Central memory CD8-positive, alpha-beta T cell (primary cell): Measurements from ENCODE around the gene FBXL20.
A peak's percentile ranks its signal among the peaks of the same experiment; 100 is the strongest.
"Not testable (repeated sequence)": the region's sequence is repeated elsewhere in the genome, so short reads cannot be mapped to it uniquely, and the experiment has no call there.

ENCODE experiments used
- ATAC-seq: fragments of 150-1000 bp; cut with Tn5 transposase; replicated peaks from 2 replicates; pipeline ENCODE4 v1.10.0; 2022; ENCODE audit warnings: mild to moderate bottlenecking, moderate FRiP score, moderate number of reproducible peaks; ENCODE audit not compliant: poor library complexity, severe bottlenecking; ENCODE audit errors: extremely low read depth
- DNase-seq, 2 donors: peaks; one replicate each; pipeline ENCODE4 v3.0.0; 2021; ENCODE audit warnings: low spot score in 2 of 2
- H3K27ac Mint-ChIP-seq: one replicate; pipeline ENCODE4 v1.8.0; 2022; ENCODE audit warnings: low read depth, mild to moderate bottlenecking, moderate library complexity, mixed read lengths
- H3K27me3 Mint-ChIP-seq: one replicate; pipeline ENCODE4 v1.8.0; 2022; ENCODE audit warnings: mixed read lengths
- H3K36me3 Mint-ChIP-seq: one replicate; pipeline ENCODE4 v1.8.0; 2022; ENCODE audit warnings: mild to moderate bottlenecking, moderate library complexity, mixed read lengths; ENCODE audit not compliant: insufficient read depth
- H3K4me1 Mint-ChIP-seq: one replicate; pipeline ENCODE4 v1.8.0; 2022; ENCODE audit warnings: mixed read lengths
- H3K4me3 Mint-ChIP-seq: one replicate; pipeline ENCODE4 v1.8.0; 2022; ENCODE audit warnings: mild to moderate bottlenecking, moderate library complexity, mixed read lengths
- H3K9me3 Mint-ChIP-seq: one replicate; pipeline ENCODE4 v1.8.0; 2022; ENCODE audit warnings: mixed read lengths

Gene FBXL20

GRCh38 chr17:39304188-39304587 lies 97.2 kb downstream of the FBXL20 start:
- no peaks in the 10 kb centered on the region for H3K9me3 Mint-ChIP-seq
- H3K4me1 Mint-ChIP-seq: no peaks in the 10 kb centered on the region
- H3K36me3 Mint-ChIP-seq: peaks cover 18% of the 10 kb centered on the region
- no peak for ATAC-seq
- no peak overlapping the region for H3K27ac Mint-ChIP-seq
- no peak overlapping the region for H3K4me3 Mint-ChIP-seq
- DNase-seq: no peak
- H3K27me3 Mint-ChIP-seq: no peaks in the 10 kb centered on the region

- Mint-ChIP-seq H3K4me3 (no peak overlapping the region), H3K27me3 (no peaks in the 10 kb centered on the region), H3K4me1 (no peaks in the 10 kb centered on the region), H3K36me3 (peaks cover 30% of the 10 kb centered on the region), H3K9me3 (no peaks in the 10 kb centered on the region), H3K27ac (no peak overlapping the region)
- ATAC-seq: no peak
- DNase-seq: no peak
These were observed 107.4 kb downstream of the FBXL20 start for GRCh38 chr17:39294060-39294459.

- H3K27me3 Mint-ChIP-seq, ATAC-seq, H3K9me3 Mint-ChIP-seq, DNase-seq, H3K27ac Mint-ChIP-seq, H3K4me3 Mint-ChIP-seq, H3K4me1 Mint-ChIP-seq: not testable (repeated sequence)
- peaks cover 19% of the 10 kb centered on the region for H3K36me3 Mint-ChIP-seq
These were observed 108.9 kb downstream of the FBXL20 start for GRCh38 chr17:39292546-39292945.

- H3K36me3 Mint-ChIP-seq, ATAC-seq: not testable (repeated sequence)
- peak overlapping the region; percentile 38 for H3K27ac Mint-ChIP-seq
These were observed 114.9 kb downstream of the FBXL20 start for GRCh38 chr17:39286513-39286912.

GRCh38 chr17:39284685-39285084 lies 116.7 kb downstream of the FBXL20 start:
- H3K9me3 Mint-ChIP-seq: no peaks in the 10 kb centered on the region
- no peak for DNase-seq
- peaks cover 10% of the 10 kb centered on the region for H3K36me3 Mint-ChIP-seq
- H3K4me3 Mint-ChIP-seq: no peak overlapping the region
- H3K4me1 Mint-ChIP-seq: no peaks in the 10 kb centered on the region
- no peaks in the 10 kb centered on the region for H3K27me3 Mint-ChIP-seq
- H3K27ac Mint-ChIP-seq: no peak overlapping the region
- ATAC-seq: no peak

More at GRCh38 chr17:39286513-39286912, 114.9 kb downstream of the FBXL20 start:
- not testable (repeated sequence) for DNase-seq, H3K4me1 Mint-ChIP-seq, H3K27me3 Mint-ChIP-seq, H3K9me3 Mint-ChIP-seq, H3K4me3 Mint-ChIP-seq

GRCh38 chr17:39283896-39284295 lies 117.5 kb downstream of the FBXL20 start:
- Mint-ChIP-seq H3K27me3 (no peaks in the 10 kb centered on the region), H3K9me3 (no peaks in the 10 kb centered on the region), H3K27ac (no peak overlapping the region), H3K36me3 (peaks cover 12% of the 10 kb centered on the region), H3K4me1 (no peaks in the 10 kb centered on the region), H3K4me3 (no peak overlapping the region)
- ATAC-seq (no peak), DNase-seq (no peak)

- Mint-ChIP-seq H3K4me1 (no peaks in the 10 kb centered on the region), H3K36me3 (peaks cover 19% of the 10 kb centered on the region), H3K27ac (no peak overlapping the region), H3K9me3 (no peaks in the 10 kb centered on the region), H3K27me3 (no peaks in the 10 kb centered on the region), H3K4me3 (no peak overlapping the region)
- no peak for ATAC-seq
- DNase-seq: no peak
These were observed 118.3 kb downstream of the FBXL20 start for GRCh38 chr17:39283098-39283497.

- Mint-ChIP-seq H3K4me1 (no peaks in the 10 kb centered on the region), H3K9me3 (no peaks in the 10 kb centered on the region), H3K4me3 (no peak overlapping the region), H3K36me3 (peaks cover 28% of the 10 kb centered on the region), H3K27me3 (no peaks in the 10 kb centered on the region), H3K27ac (no peak overlapping the region)
- no peak for ATAC-seq
- no peak for DNase-seq
These were observed 119.6 kb downstream of the FBXL20 start for GRCh38 chr17:39281806-39282205.

GRCh38 chr17:39278246-39278645 lies 123.2 kb downstream of the FBXL20 start:
- H3K27me3 Mint-ChIP-seq, H3K27ac Mint-ChIP-seq, H3K9me3 Mint-ChIP-seq, H3K4me3 Mint-ChIP-seq, DNase-seq, H3K4me1 Mint-ChIP-seq, ATAC-seq: not testable (repeated sequence)
- peaks cover 38% of the 10 kb centered on the region for H3K36me3 Mint-ChIP-seq

- ATAC-seq (no peak), DNase-seq (no peak)
- H3K4me3 Mint-ChIP-seq: no peak overlapping the region
- H3K36me3 Mint-ChIP-seq: peaks cover 38% of the 10 kb centered on the region
- H3K27me3 Mint-ChIP-seq: no peaks in the 10 kb centered on the region
- H3K9me3 Mint-ChIP-seq: no peaks in the 10 kb centered on the region
- no peaks in the 10 kb centered on the region for H3K4me1 Mint-ChIP-seq
- H3K27ac Mint-ChIP-seq: no peak overlapping the region
These were observed 124.3 kb downstream of the FBXL20 start for GRCh38 chr17:39277110-39277509.

GRCh38 chr17:39276113-39276512 lies 125.3 kb downstream of the FBXL20 start:
- H3K4me3 Mint-ChIP-seq: no peak overlapping the region
- H3K36me3 Mint-ChIP-seq: peaks cover 36% of the 10 kb centered on the region
- no peak overlapping the region for H3K27ac Mint-ChIP-seq
- no peaks in the 10 kb centered on the region for H3K27me3 Mint-ChIP-seq
- no peak for ATAC-seq
- H3K4me1 Mint-ChIP-seq: no peaks in the 10 kb centered on the region
- H3K9me3 Mint-ChIP-seq: no peaks in the 10 kb centered on the region
- DNase-seq: no peak

GRCh38 chr17:39271546-39271945 lies 129.9 kb downstream of the FBXL20 start:
- ATAC-seq: no peak
- no peaks in the 10 kb centered on the region for H3K27me3 Mint-ChIP-seq
- H3K27ac Mint-ChIP-seq: no peak overlapping the region
- H3K4me3 Mint-ChIP-seq: no peak overlapping the region
- no peaks in the 10 kb centered on the region for H3K4me1 Mint-ChIP-seq
- peaks cover 31% of the 10 kb centered on the region for H3K36me3 Mint-ChIP-seq
- DNase-seq: no peak
- H3K9me3 Mint-ChIP-seq: no peaks in the 10 kb centered on the region

- H3K27ac Mint-ChIP-seq: no peak overlapping the region
- no peak overlapping the region for H3K4me3 Mint-ChIP-seq
- DNase-seq (no peak), ATAC-seq (no peak)
- no peaks in the 10 kb centered on the region for H3K4me1 Mint-ChIP-seq
- H3K27me3 Mint-ChIP-seq: no peaks in the 10 kb centered on the region
- H3K36me3 Mint-ChIP-seq: peaks cover 36% of the 10 kb centered on the region
- no peaks in the 10 kb centered on the region for H3K9me3 Mint-ChIP-seq
These were observed 130.5 kb downstream of the FBXL20 start for GRCh38 chr17:39270923-39271322.

GRCh38 chr17:39264119-39264518 lies 137.3 kb downstream of the FBXL20 start:
- H3K4me3 Mint-ChIP-seq: no peak overlapping the region
- H3K9me3 Mint-ChIP-seq: no peaks in the 10 kb centered on the region
- DNase-seq (no peak), ATAC-seq (no peak)
- H3K4me1 Mint-ChIP-seq: no peaks in the 10 kb centered on the region
- H3K27me3 Mint-ChIP-seq: no peaks in the 10 kb centered on the region
- peaks cover 56% of the 10 kb centered on the region for H3K36me3 Mint-ChIP-seq
- H3K27ac Mint-ChIP-seq: no peak overlapping the region
